Adrenal gland (tissue), 12 donors: Measurements from ENCODE around the gene PLRG1. TPM values are rescaled to one million over a fixed set of nuclear protein-coding genes. Genes with fewer than 3 reads are reported as not detected.

Experiments
- DNase-seq, 7 donors: peaks; one replicate each; pipeline ENCODE4 v3.0.0-alpha.2; 2019 to 2020
- H3K27ac ChIP-seq, 5 donors: fragments of 200-600 bp; sonication (generic) in 4 of 5; 1 replicate in 3 of 5; 2 replicates in 2 of 5; pipeline versions ENCODE4 v1.5.1 to v1.8.0; 2016 to 2020; ENCODE audit warnings: mild to moderate bottlenecking in 1 of 5
- H3K27me3 ChIP-seq: fragments of 200-600 bp; 2 replicates; pipeline ENCODE4 v1.8.0; 2021
- H3K36me3 ChIP-seq, 2 donors: fragments of 200-600 bp; replicated peaks in 1 of 2; 1 replicate in 1 of 2; 2 replicates in 1 of 2; pipeline versions ENCODE4 v1.5.1 to v1.8.0; 2018 to 2022
- H3K4me1 ChIP-seq, 2 donors: fragments of 200-600 bp; replicated peaks in 1 of 2; 1 replicate in 1 of 2; 2 replicates in 1 of 2; pipeline versions ENCODE4 v1.5.1 to v1.8.0; 2018 to 2021
- H3K4me3 ChIP-seq, 4 donors: fragments of 200-600 bp; sonication (generic) in 3 of 4; one replicate each; pipeline ENCODE4 v1.5.1; 2016 to 2018
- H3K9me3 ChIP-seq, 3 donors: fragments of 200-600 bp; sonication (generic) in 1 of 3; replicated peaks in 1 of 3; 1 replicate in 2 of 3; 2 replicates in 1 of 3; pipeline versions ENCODE4 v1.5.1 to v1.8.0; 2016 to 2021
- CTCF ChIP-seq, 6 experiments: fragments of 450-650 bp in 4 of 6; fragments of 200-600 bp in 2 of 6; sonication (generic) in 1 of 6; IDR thresholded peaks; 1 replicate in 5 of 6; 2 replicates in 1 of 6; pipeline versions ENCODE4 v1.5.1 to v1.8.0; 2016 to 2021; ENCODE audit warnings: antibody characterized with exemption in 6 of 6, mild to moderate bottlenecking in 2 of 6, moderate library complexity in 1 of 6
- POLR2A ChIP-seq, 2 donors: fragments of 450-650 bp; IDR thresholded peaks; one replicate each; pipeline ENCODE4 v1.6.1; 2017; ENCODE audit warnings: antibody characterized with exemption in 2 of 2, mild to moderate bottlenecking in 2 of 2, moderate library complexity in 1 of 2
- WGBS, 4 donors: extraction: QIAGEN DNeasy Blood & Tissue Kit in 2 of 4; methylation state at CpG; one replicate each; pipeline versions ENCODE4 v1.1.5 to v1.1.7; 2013 to 2017; 5-methylcytosine and 5-hydroxymethylcytosine counted together
- intact Hi-C, 2 donors: fragments of 100-400 bp; cut with DNase I; formaldehyde crosslinking; loops; one replicate each; pipeline versions ENCODE4 v1.14.1 to v1.15.0; 2022 to 2023
- polyA plus RNA-seq, 3 donors: library from polyadenylated mRNA; stranded (reverse); fragments of 200-250 nt in 2 of 3; fragments of 350-450 nt in 1 of 3; fragmentation: Illumina TruSeq in 1 of 3; extraction: RNeasy Lipid Tissue Mini Kit (QIAGEN cat#74804) in 1 of 3; gene quantifications; one replicate each; pipeline ENCODE4 v1.2.3, GENCODE V29; 2013 to 2014
- total RNA-seq, 9 donors: library from RNA; depleted of rRNA in 4 of 9; stranded (reverse); fragments of >200 nt in 4 of 9; fragments of 120-200 nt in 1 of 9; fragmentation: NEBNext Ultra II Directional in 1 of 9; extraction: Animal tissue kit (Norgen Biotek cat#: 25700) in 1 of 9; gene quantifications; one replicate each; pipeline versions ENCODE4 v1.1.0 to v1.2.4, GENCODE V29; 2013 to 2023
- donor health status: healthy with polysubstance abuse.
- donor health status: Bipolar disorder and iron deficiency.
- donor health status: DM: yes; HTN: yes; CAD: no.
- donor health status: DM: no; HTN: no; CAD: no.
- donor health status: DM: no; HTN: no; CAD: no.
- donor health status: DM: yes; HTN: yes; CAD: no.

PLRG1 gene
- total and polyA plus RNA-seq, 12 donors, result 37.2 to 71.4 (median 54.3) TPM

DNA sequence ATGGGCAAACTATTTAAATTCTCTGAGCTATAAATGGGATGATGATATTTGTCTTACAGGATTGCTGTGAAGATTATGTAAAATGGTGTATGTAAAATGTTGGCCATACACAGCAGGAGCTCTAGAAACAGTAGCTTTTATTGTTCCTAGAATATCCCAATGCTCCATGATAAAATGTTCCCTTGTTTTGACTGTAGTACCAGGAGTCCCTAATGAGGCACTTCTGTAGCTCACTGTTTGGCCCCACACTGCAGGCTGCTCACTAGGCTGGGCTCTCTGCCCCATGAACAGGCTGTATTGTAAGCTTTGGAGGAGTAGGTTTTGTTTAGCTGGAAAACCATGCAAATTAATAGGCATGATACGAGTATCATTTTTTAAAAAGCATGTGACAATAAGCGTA is 43.7 kb upstream of the PLRG1 start:
- DNase-seq, result no peak
- no peaks in the 10 kb centered on the region for H3K9me3 ChIP-seq
- no peak overlapping the region for H3K27ac ChIP-seq
- TF ChIP-seq CTCF (IDR thresholded peaks at IDR 0.05) (no peak), POLR2A (IDR thresholded peaks at IDR 0.05) (no peak)
- 36 to 76% (median 57%) methylated on average over 2 of the region's 2 CpGs for WGBS, 4 donors
- intact Hi-C loops, result no loop called here
- H3K4me1 ChIP-seq, result no peaks in the 10 kb centered on the region
- H3K27me3 ChIP-seq, result peaks cover 4% of the 10 kb centered on the region
- H3K36me3 ChIP-seq, result no peaks in the 10 kb centered on the region
- H3K4me3 ChIP-seq, result no peak overlapping the region

DNA sequence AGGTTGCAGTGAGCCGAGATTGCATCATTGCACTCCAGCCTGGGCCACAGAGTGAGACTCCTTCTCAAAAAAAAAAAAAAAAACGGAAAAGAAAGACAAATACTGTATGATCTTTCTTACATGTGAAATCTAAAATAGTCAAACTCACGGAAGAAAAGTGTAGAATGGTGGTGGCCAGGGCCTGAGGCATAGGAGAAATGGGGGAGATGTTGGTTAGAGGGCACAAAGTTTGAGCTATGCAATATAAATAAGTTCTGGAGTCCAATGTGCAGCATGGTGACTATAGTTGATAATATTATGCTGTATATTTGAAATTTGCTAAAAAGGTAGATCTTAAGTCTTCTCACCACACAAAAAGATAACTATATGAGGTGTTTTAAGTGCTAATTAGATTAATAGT is 41.7 kb upstream of the PLRG1 start:
- H3K27me3 ChIP-seq, result peaks cover 4% of the 10 kb centered on the region
- no peak for DNase-seq
- H3K4me1 ChIP-seq, result no peaks in the 10 kb centered on the region
- no peak overlapping the region for H3K4me3 ChIP-seq
- H3K27ac ChIP-seq, result no peak overlapping the region
- no peaks in the 10 kb centered on the region for H3K9me3 ChIP-seq
- TF ChIP-seq CTCF (IDR thresholded peaks at IDR 0.05) (no peak), POLR2A (IDR thresholded peaks at IDR 0.05) (no peak)
- WGBS, 4 donors, result 69 to 75% (median 71%) methylated on average over 3 of the region's 3 CpGs
- H3K36me3 ChIP-seq, result no peaks in the 10 kb centered on the region
- intact Hi-C loops, result no loop called here

GRCh38 chr4:154590329-154591006 is 40.3 kb upstream of the PLRG1 start, which contains the start of gene FGA:
FGA (minus strand) TSS chr4:154590742; CDS start chr4:154590687, 55 bp downstream.
- TF ChIP-seq CTCF (IDR thresholded peaks at IDR 0.05) (no peak), POLR2A (IDR thresholded peaks at IDR 0.05) (no peak)
- Histone ChIP-seq H3K27ac (no peak within 1 kb of the TSS), H3K4me1 (no peaks in the 10 kb centered on the region), H3K27me3 (peaks cover 4% of the 10 kb centered on the region), H3K36me3 (no peaks in the 10 kb centered on the region), H3K4me3 (no peak within 1 kb of the TSS), H3K9me3 (no peaks in the 10 kb centered on the region)
- WGBS, 4 donors, result 52 to 67% (median 64%) methylated on average over 3 of the region's 3 CpGs
- intact Hi-C loops, result no loop called here
- DNase-seq, result no peak

- Histone ChIP-seq H3K4me3 (no peak overlapping the region), H3K27ac (no peak overlapping the region), H3K27me3 (peaks cover 4% of the 10 kb centered on the region), H3K4me1 (no peaks in the 10 kb centered on the region), H3K9me3 (no peaks in the 10 kb centered on the region), H3K36me3 (no peaks in the 10 kb centered on the region)
- DNase-seq, result no peak
- TF ChIP-seq POLR2A (IDR thresholded peaks at IDR 0.05), result no peak
- no peak for TF ChIP-seq CTCF (IDR thresholded peaks at IDR 0.05)
- intact Hi-C loops, result no loop called here
- WGBS, 4 donors, result 56 to 68% (median 66%) methylated on average over 7 of the region's 7 CpGs
These were observed 39.3 kb upstream of the PLRG1 start for GRCh38 chr4:154589296-154590197.
